IPS-18c (cell line): Measurements from ENCODE around the gene HSPA12B.

ENCODE experiments used
- H3K4me3 ChIP-seq: 2 replicates; pipeline ENCODE4 v1.7.0; 2013; ENCODE audit warnings: low read depth, mild to moderate bottlenecking, low read length, moderate library complexity; ENCODE audit not compliant: insufficient read depth
- H3K9me3 ChIP-seq: one replicate; pipeline ENCODE4 v1.6.1; 2013; ENCODE audit warnings: mild to moderate bottlenecking, low read length, moderate library complexity; ENCODE audit not compliant: control insufficient read depth, insufficient read depth

Gene HSPA12B

DNA sequence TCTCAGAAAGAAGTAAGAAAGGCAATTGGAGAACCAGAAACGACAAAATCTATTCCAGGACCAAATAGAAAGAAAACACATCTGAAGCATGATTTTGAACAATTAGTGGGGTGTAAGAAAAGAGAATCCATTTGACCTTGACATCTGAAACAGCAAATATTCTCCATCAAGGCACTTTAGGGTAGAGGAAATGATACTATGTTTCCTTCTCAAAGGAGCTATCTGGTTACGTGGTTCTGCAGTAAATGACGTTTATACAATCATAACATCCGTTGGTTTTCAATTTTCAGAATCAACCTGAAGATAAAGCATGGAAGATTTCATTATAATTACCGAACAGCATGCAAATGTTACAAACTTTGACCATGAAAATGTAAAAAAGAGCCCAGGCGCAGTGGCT, 11.9 kb upstream of the HSPA12B start:
- H3K4me3 ChIP-seq = no peak overlapping the region

DNA sequence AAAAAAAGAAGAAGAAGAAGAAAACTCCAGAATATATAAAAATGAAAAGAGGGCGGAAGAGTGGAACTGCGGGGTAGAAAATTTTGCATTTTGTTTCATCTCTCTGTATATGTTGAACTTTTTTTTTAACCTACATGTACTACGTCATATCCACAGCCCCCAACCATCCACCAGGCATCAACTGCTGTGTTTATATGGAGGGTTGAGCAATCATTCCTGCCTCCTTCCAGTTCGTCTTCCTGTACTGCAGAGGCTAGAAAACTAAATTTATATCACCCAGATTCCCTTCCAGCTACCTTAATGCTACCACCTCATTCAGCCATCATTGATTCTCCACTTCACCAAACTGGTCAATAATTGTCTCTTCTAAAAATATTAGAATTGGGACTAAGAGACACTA, 10.6 kb upstream of the HSPA12B start:
- Histone ChIP-seq H3K9me3 (no peaks in the 10 kb centered on the region), H3K4me3 (no peak overlapping the region)

More for the DNA sequence above, 11.9 kb upstream of the HSPA12B start:
- no peaks in the 10 kb centered on the region for H3K9me3 ChIP-seq

GRCh38 chr20:3723284-3723683, 9.2 kb upstream of the HSPA12B start:
- no peaks in the 10 kb centered on the region for H3K9me3 ChIP-seq
- no peak overlapping the region for H3K4me3 ChIP-seq

DNA sequence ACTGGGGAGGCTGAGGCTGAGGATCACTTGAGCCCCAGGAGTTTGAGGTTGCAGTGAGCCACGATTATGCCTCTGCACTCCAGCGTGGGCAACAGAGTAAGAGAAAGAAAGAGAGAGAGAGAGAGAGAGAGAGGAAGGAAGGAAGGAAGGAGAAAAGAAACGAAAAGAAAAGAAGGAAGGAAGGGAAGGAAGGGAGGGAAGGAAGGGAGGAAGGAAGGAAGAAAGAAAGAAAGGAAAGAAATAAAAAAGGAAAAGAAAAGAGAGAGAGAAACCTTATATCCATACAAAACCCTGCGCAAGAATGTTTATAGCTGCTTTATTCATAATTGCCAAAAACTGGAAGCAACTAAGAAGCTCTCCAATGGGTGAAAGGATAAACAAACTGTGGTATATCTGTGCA, 8.1 kb upstream of the HSPA12B start:
- Histone ChIP-seq H3K4me3 (no peak overlapping the region), H3K9me3 (no peaks in the 10 kb centered on the region)

- Histone ChIP-seq H3K9me3 (no peaks in the 10 kb centered on the region), H3K4me3 (no peak overlapping the region)
These were observed 5.0 kb upstream of the HSPA12B start for GRCh38 chr20:3727401-3728021.

DNA sequence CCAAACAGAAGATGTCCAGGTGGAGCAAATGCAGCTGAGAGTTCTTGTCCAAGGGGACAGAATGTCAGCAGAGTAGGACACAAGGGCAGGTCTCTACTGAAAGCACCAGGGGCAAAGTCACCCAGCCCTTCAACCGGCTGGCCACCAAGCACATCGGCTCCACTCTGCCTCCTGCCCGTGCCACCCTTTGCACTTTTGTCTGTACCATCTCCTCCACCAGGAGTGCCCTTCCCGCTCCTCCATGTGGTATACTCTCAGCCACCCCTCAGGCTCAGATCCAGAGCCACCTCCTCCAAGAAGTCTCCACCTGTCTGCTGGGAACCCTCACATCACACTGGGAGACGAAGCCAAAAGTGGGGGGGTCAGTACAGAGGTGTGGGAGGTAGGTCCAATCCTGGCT, 4.1 kb upstream of the HSPA12B start:
- Histone ChIP-seq H3K9me3 (no peaks in the 10 kb centered on the region), H3K4me3 (no peak overlapping the region)

- Histone ChIP-seq H3K9me3 (no peaks in the 10 kb centered on the region), H3K4me3 (no peak overlapping the region)
These were observed 3.6 kb upstream of the HSPA12B start for GRCh38 chr20:3728876-3729275.

- Histone ChIP-seq H3K4me3 (no peak overlapping the region), H3K9me3 (no peaks in the 10 kb centered on the region)
These were observed 3.1 kb upstream of the HSPA12B start for GRCh38 chr20:3729378-3729777.

DNA sequence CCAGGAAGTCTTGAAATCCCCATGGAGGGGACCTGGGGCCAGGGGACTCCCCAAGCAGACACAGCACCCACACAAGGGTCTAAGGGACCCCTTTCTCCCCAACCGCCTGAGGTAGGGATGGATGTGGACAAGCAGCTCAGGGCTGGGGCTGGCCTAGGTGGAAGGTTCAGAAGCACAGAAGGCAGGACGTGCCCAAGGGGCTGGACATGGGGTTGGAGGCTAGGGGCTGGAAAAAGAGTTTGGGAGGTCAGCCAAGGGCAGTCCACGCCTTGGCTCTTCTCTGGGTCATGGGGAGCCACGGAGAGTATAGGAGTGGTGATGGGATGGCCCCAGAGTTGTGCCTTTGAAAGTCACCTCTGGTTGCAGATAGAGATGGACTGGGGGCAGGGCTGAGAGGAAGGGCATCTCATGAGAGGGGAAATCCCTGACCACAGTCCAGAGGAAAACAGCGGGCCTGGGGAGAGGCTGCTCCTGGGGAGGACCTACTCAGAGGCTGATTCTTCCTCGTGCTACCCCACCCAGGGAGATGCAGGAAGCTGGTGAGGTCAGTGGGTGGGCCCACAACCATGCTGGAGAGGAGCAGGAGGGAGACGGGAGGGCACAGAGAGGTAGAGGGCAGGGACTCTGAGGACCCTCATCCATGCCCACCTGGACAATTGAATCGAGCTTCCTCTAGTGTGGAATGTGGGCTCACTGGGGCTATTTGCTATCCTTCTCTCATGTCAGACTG, 2.5 kb upstream of the HSPA12B start:
- H3K4me3 ChIP-seq = no peak overlapping the region
- H3K9me3 ChIP-seq = no peaks in the 10 kb centered on the region

GRCh38 chr20:3730803-3731672, 1.4 kb upstream of the HSPA12B start:
- Histone ChIP-seq H3K9me3 (no peaks in the 10 kb centered on the region), H3K4me3 (no peak overlapping the region)

DNA sequence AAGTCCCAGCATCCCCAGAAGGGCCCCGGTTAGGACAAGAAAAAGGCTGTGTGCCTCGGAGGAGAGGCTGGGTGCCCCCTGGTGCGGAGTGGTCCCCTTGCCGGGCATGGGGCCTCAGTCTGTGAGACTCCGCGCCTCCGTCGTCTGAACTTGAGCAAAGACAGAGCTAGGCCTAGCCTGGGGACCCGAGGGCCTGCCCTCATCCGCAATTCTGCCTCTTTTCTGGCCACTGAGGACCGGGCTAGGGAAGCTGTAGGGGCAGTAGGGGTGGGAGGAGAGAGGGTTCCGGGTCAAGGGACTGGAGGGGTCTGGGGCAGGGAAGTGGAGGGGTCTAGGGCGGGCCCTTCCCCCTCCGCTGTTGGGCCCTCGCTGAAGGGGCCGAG, 550 bp upstream of the HSPA12B start:
- H3K9me3 ChIP-seq = no peaks in the 10 kb centered on the region
- no peak overlapping the region for H3K4me3 ChIP-seq

GRCh38 chr20:3733119-3733995, 872 bp downstream of the HSPA12B start:
- Histone ChIP-seq H3K4me3 (no peak overlapping the region; the same call in 1 of the 2 replicates), H3K9me3 (no peaks in the 10 kb centered on the region)

GRCh38 chr20:3734111-3734843, 1.8 kb downstream of the HSPA12B start:
- no peaks in the 10 kb centered on the region for H3K9me3 ChIP-seq
- H3K4me3 ChIP-seq = no peak overlapping the region

DNA sequence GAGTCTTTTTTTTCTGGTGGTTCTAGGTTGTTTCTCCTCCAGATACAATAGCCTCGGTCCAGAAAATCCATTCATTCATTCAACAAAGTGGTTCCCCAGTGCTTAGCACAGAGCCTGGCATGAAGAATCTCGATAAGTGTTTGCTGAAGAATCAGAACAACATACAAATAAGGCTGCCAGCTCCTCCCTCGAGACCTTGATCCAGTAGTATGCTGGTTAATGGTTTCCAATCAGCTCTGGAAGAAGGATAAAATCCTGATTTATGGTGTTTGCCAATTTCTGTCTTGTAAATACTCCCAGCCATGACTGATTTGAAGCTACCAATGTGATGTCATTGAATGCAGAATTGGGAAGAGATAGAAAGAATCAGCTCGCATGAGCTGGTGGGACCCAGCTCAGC, 3.3 kb downstream of the HSPA12B start:
- no peak overlapping the region for H3K4me3 ChIP-seq

GRCh38 chr20:3738111-3739053, 5.9 kb downstream of the HSPA12B start:
- Histone ChIP-seq H3K4me3 (no peak overlapping the region), H3K9me3 (peaks cover 2% of the 10 kb centered on the region)

More for the DNA sequence above, 3.3 kb downstream of the HSPA12B start:
- H3K9me3 ChIP-seq = no peaks in the 10 kb centered on the region
